Activated B cell treated with CpG ODN at 0.5 μM for 24 hours (primary cell): ENCODE measurements around the gene CD81. TPM values are rescaled to one million over a fixed set of nuclear protein-coding genes. Genes with fewer than 3 reads are reported as not detected.

Experiments
- ATAC-seq: fragments of 200-7000 bp; cut with Tn5 transposase; one replicate; pipeline ENCODE4 v1.10.0; 2021; ENCODE audit warnings: low read depth, mild to moderate bottlenecking, moderate library complexity
- CTCF ChIA-PET: fragments of 350-600 bp; sonication (Branson Sonifier 250); formaldehyde crosslinking; loops from one replicate; lab custom pipeline; 2021; ENCODE audit warnings: antibody characterized with exemption; lab: Charles Lee
- POLR2A ChIA-PET: fragments of 350-600 bp; sonication (Branson Sonifier 250); formaldehyde crosslinking; loops from one replicate; lab custom pipeline; 2021; ENCODE audit warnings: antibody characterized with exemption; lab: Charles Lee
- DNase-seq: peaks from one replicate; pipeline ENCODE4 v3.0.0; 2022
- H3K27ac Mint-ChIP-seq: one replicate; pipeline ENCODE4 v1.8.0; 2020; ENCODE audit warnings: mixed read lengths
- H3K27me3 Mint-ChIP-seq: one replicate; pipeline ENCODE4 v1.8.0; 2021; ENCODE audit warnings: mixed read lengths
- H3K36me3 Mint-ChIP-seq: one replicate; pipeline ENCODE4 v1.8.0; 2021; ENCODE audit warnings: low read depth, mixed read lengths
- H3K4me1 Mint-ChIP-seq: one replicate; pipeline ENCODE4 v1.8.0; 2021; ENCODE audit warnings: mixed read lengths
- H3K4me3 Mint-ChIP-seq: one replicate; pipeline ENCODE4 v1.8.0; 2020; ENCODE audit warnings: mild to moderate bottlenecking, mixed read lengths
- H3K9me3 Mint-ChIP-seq: one replicate; pipeline ENCODE4 v1.8.0; 2020; ENCODE audit warnings: mixed read lengths
- intact Hi-C: fragments of 100-400 bp; cut with micrococcal nuclease; formaldehyde crosslinking; loops from one replicate; pipeline ENCODE4 v1.15.1; 2024
- total RNA-seq: library from RNA; stranded (reverse); gene quantifications from 2 replicates; pipeline ENCODE4 v1.2.3, GENCODE V29; 2022
- TF ChIP-seq, protein P1 (sequence below): fragments of 200-600 bp; IDR thresholded peaks from one replicate; pipeline ENCODE4 v1.8.0; 2022; ENCODE audit warnings: antibody characterized with exemption, mild to moderate bottlenecking

Gene CD81
- total RNA-seq, 1 donor from 2014 or later: 132 TPM

DNA sequence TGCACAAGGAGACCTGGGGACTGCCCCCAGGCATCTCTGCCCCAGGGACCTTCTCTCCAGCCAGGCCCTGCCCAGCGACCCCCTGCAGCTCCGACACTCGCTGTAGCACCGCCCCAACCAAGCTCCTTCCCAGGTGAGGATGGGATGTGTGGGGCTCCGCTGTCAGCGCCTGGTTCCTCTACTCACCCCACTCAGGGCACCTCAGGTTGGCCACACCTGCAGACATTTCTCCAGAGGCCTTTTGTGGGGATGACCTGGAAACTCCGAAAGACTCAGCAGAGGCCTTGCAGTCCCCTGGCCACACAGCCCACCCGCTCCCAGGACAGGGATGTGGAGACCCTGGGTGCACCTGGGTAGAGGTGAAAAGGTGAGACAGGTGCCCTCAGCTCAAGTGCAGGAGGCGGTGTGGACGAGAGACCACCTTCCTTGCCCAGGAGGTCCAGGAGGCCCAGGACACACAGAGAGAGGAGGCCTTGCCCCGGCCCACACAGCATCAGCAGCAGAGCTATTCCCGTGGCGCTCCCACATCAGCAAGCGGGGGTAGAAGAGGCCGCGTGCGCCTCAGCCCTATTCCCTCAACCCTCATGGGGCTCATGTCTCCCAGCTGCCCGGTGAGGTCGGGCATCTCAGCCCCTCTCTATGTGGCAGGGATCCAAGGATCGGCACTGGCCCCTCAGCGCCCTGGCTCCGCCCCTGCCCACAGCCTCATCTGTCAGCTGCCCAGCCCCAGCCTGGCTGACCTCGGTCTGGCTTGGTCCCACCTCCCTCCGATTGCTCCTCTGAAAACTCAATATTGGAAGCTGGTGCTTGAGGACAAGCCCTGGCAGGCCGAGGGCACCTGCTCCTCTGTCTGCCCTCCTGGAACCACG is 46.3 kb downstream of the CD81 start:
- no peak for ATAC-seq
- H3K4me1 Mint-ChIP-seq: peaks cover 6% of the 10 kb centered on the region
- DNase-seq: no peak
- POLR2A ChIA-PET: interaction anchor here (1.1 kb wide), 1 partner anchor 119 kb away, joined by 3 read pairs; no protein-coding TSS in a partner anchor
- TF ChIP-seq, protein P1, sequence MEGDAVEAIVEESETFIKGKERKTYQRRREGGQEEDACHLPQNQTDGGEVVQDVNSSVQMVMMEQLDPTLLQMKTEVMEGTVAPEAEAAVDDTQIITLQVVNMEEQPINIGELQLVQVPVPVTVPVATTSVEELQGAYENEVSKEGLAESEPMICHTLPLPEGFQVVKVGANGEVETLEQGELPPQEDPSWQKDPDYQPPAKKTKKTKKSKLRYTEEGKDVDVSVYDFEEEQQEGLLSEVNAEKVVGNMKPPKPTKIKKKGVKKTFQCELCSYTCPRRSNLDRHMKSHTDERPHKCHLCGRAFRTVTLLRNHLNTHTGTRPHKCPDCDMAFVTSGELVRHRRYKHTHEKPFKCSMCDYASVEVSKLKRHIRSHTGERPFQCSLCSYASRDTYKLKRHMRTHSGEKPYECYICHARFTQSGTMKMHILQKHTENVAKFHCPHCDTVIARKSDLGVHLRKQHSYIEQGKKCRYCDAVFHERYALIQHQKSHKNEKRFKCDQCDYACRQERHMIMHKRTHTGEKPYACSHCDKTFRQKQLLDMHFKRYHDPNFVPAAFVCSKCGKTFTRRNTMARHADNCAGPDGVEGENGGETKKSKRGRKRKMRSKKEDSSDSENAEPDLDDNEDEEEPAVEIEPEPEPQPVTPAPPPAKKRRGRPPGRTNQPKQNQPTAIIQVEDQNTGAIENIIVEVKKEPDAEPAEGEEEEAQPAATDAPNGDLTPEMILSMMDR: no peak
- no peak overlapping the region for H3K27ac Mint-ChIP-seq
- no peaks in the 10 kb centered on the region for H3K27me3 Mint-ChIP-seq
- CTCF ChIA-PET: interaction anchor here (0.7 to 7.1 kb wide), 3 partner anchors 8 to 237 kb away, joined by 3 to 321 read pairs (median 4); partner anchors contain the start of genes C11orf21 and TSPAN32
- no peaks in the 10 kb centered on the region for H3K36me3 Mint-ChIP-seq
- no peaks in the 10 kb centered on the region for H3K9me3 Mint-ChIP-seq
- no peak overlapping the region for H3K4me3 Mint-ChIP-seq
- intact Hi-C loops: no loop called here

DNA sequence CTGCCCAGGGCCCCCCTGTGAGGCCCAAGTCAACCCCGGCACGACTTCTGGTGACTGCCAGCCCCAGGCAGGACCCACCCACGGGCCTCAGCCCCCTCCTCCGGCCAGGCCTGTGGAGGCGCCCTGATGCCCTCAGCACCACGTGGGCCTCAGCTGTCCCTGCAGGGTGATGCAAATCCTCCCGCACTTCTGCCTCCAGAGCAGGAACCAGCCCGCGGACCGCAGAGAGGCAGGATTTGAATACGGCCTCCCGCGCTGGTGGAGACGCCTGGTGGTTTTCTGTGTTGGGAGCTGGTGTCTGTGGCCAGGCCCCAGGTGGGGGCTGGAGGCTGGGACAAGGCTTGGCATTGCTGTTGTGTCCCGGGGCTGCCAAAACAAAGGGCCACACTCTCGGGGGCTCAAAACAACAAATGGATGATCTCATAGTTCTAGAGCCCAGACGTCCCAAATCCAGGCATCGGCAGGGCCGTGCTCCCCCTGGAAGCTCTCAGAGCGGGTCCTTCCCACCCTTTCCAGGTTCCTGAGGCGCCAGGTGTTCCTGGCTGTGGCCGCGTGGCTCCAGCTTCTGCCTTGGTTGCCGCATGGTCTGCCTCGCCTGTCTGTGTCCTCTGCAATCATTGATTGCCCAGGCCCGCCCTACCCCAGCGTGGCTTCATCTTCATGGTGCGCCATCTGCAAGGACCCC is 47.8 kb downstream of the CD81 start:
- ATAC-seq: no peak
- no peak overlapping the region for H3K27ac Mint-ChIP-seq
- ChIA-PET POLR2A (no interaction called here), CTCF (interaction anchor here (1.3 to 5.5 kb wide), 3 partner anchors 103 to 467 kb away, joined by 3 to 102 read pairs (median 5); no protein-coding TSS in a partner anchor)
- TF ChIP-seq, protein P1: no peak
- H3K36me3 Mint-ChIP-seq: no peaks in the 10 kb centered on the region
- no peaks in the 10 kb centered on the region for H3K27me3 Mint-ChIP-seq
- no peak for DNase-seq
- H3K9me3 Mint-ChIP-seq: no peaks in the 10 kb centered on the region
- peaks cover 2% of the 10 kb centered on the region for H3K4me1 Mint-ChIP-seq
- no peak overlapping the region for H3K4me3 Mint-ChIP-seq
- intact Hi-C loops: no loop called here

DNA sequence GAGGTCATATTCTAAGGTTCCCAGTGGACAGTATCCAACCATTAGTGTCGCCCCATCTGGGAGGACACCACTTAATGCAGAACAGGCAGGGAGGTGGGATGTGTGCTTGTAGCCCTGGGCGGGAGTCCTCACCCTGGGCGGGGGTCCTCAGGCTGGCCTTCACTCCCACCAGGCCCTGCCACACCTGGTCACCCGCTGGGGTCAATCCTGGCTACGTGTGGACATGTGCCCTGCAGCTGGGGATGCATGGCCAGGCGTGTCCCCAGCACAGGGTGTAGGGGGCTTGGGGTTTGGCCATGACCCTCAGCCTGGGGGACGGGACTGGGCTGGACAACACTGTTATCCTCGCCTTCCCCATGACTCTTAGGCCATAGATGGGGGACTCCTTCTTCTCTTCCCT is 48.4 kb downstream of the CD81 start:
- no peak overlapping the region for H3K27ac Mint-ChIP-seq
- ATAC-seq (no peak), DNase-seq (no peak)
- no peaks in the 10 kb centered on the region for H3K36me3 Mint-ChIP-seq
- ChIA-PET POLR2A (no interaction called here), CTCF (interaction anchor here (1.0 to 5.5 kb wide), 6 partner anchors 103 to 467 kb away, joined by 3 to 102 read pairs (median 5); no protein-coding TSS in a partner anchor)
- intact Hi-C loops: no loop called here
- peaks cover 1% of the 10 kb centered on the region for H3K4me1 Mint-ChIP-seq
- H3K4me3 Mint-ChIP-seq: no peak overlapping the region
- H3K27me3 Mint-ChIP-seq: no peaks in the 10 kb centered on the region
- TF ChIP-seq, protein P1: no peak
- H3K9me3 Mint-ChIP-seq: no peaks in the 10 kb centered on the region

DNA sequence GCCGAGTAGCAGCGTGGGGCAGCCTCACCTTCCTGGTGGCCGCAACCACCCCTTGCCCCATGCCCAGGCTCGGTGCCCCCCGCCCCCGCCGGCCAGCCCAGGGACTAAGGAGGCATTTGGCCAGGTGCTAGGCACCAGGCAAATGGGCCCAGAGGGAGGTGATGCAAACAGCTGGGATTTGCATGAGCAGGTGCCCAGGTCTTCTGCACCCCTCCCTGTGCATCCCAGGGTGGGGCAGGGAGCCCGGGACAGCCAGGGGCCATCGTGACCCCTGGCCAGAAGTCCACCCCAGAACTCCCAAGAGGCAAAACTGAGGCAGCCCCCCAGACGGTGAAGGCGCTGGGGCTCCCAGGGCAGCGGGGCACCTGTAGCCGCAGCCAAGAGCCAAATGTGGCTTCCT is 49.1 kb downstream of the CD81 start:
- TF ChIP-seq, protein P1: no peak

More for the DNA sequence above, 49.1 kb downstream of the CD81 start:
- Mint-ChIP-seq H3K36me3 (no peaks in the 10 kb centered on the region), H3K27me3 (no peaks in the 10 kb centered on the region), H3K9me3 (no peaks in the 10 kb centered on the region), H3K27ac (no peak overlapping the region), H3K4me3 (no peak overlapping the region), H3K4me1 (no peaks in the 10 kb centered on the region)
- no peak for ATAC-seq
- intact Hi-C loops: no loop called here
- DNase-seq: no peak
- ChIA-PET POLR2A (no interaction called here), CTCF (interaction anchor here (1.0 to 5.5 kb wide), 5 partner anchors 102 to 466 kb away, joined by 3 to 102 read pairs (median 5); no protein-coding TSS in a partner anchor)
